GM23338 (cell line): ENCODE data around the gene UNC5B. TPM values are rescaled to one million over a fixed set of nuclear protein-coding genes. Genes with fewer than 3 reads are reported as not detected.

ENCODE experiments used
- ATAC-seq: fragments of 200-7000 bp; cut with Tn5 transposase; 3 replicates; pipeline ENCODE4 v1.9.1; 2020
- DNase-seq: peaks from one replicate; pipeline ENCODE4 v3.0.0-alpha.2; 2015; ENCODE audit warnings: low spot score
- H2AFZ ChIP-seq: fragments of 200-600 bp; sonication (generic); 2 replicates; pipeline ENCODE4 v1.8.0; 2016; ENCODE audit warnings: antibody characterized with exemption, mild to moderate bottlenecking, moderate library complexity
- H3F3A ChIP-seq: fragments of 200-600 bp; sonication (generic); replicated peaks from 2 replicates; pipeline ENCODE4 v1.8.0; 2017; ENCODE audit warnings: antibody characterized with exemption, mixed run types, low read depth
- H3K27ac ChIP-seq: fragments of 200-600 bp; sonication (generic); 2 replicates; pipeline ENCODE4 v1.6.1; 2016; ENCODE audit warnings: low read depth
- H3K27me3 ChIP-seq: fragments of 200-600 bp; sonication (generic); 2 replicates; pipeline ENCODE4 v1.8.0; 2016; ENCODE audit warnings: mild to moderate bottlenecking, mixed run types, moderate library complexity; ENCODE audit not compliant: insufficient read depth
- H3K36me3 ChIP-seq: fragments of 200-600 bp; sonication (generic); 2 replicates; pipeline ENCODE4 v1.8.0; 2016; ENCODE audit warnings: mild to moderate bottlenecking; ENCODE audit not compliant: insufficient read depth
- H3K4me1 ChIP-seq: fragments of 200-600 bp; sonication (generic); 2 replicates; pipeline ENCODE4 v1.8.0; 2016; ENCODE audit warnings: mild to moderate bottlenecking, moderate library complexity; ENCODE audit not compliant: insufficient read depth
- H3K4me2 ChIP-seq: fragments of 200-600 bp; sonication (generic); 2 replicates; pipeline ENCODE4 v1.7.1; 2017; ENCODE audit warnings: mixed run types
- H3K4me3 ChIP-seq: fragments of 200-600 bp; sonication (generic); 2 replicates; pipeline ENCODE4 v1.6.1; 2016; ENCODE audit warnings: mixed run types
- H3K79me2 ChIP-seq: fragments of 200-600 bp; sonication (generic); replicated peaks from 2 replicates; pipeline ENCODE4 v1.8.0; 2017; ENCODE audit warnings: mild to moderate bottlenecking; ENCODE audit not compliant: insufficient read depth
- H3K9me2 ChIP-seq: fragments of 200-600 bp; sonication (generic); 2 replicates; pipeline ENCODE4 v1.8.0; 2017; ENCODE audit not compliant: insufficient read depth
- H4K20me1 ChIP-seq: fragments of 200-600 bp; sonication (generic); replicated peaks from 2 replicates; pipeline ENCODE4 v1.8.0; 2017; ENCODE audit warnings: mild to moderate bottlenecking; ENCODE audit not compliant: insufficient read depth
- H3K27ac Mint-ChIP-seq: 2 replicates; pipeline ENCODE4 v1.8.0; 2020; ENCODE audit warnings: inconsistent platforms, mild to moderate bottlenecking, moderate library complexity, mixed read lengths
- H3K27me3 Mint-ChIP-seq: 3 replicates; pipeline ENCODE4 v1.8.0; 2022; ENCODE audit warnings: low read depth, mild to moderate bottlenecking, moderate library complexity, mixed read lengths, inconsistent platforms; ENCODE audit not compliant: insufficient read depth, poor library complexity
- H3K36me3 Mint-ChIP-seq: 3 replicates; pipeline ENCODE4 v1.8.0; 2021; ENCODE audit warnings: low read depth, mild to moderate bottlenecking, inconsistent platforms, moderate library complexity, mixed read lengths
- H3K4me1 Mint-ChIP-seq: 3 replicates; pipeline ENCODE4 v1.8.0; 2020; ENCODE audit warnings: mild to moderate bottlenecking, inconsistent platforms, mixed read lengths
- H3K4me3 Mint-ChIP-seq: 3 replicates; pipeline ENCODE4 v1.8.0; 2021; ENCODE audit warnings: moderate library complexity, mild to moderate bottlenecking, inconsistent platforms, mixed read lengths
- H3K9me3 Mint-ChIP-seq: 3 replicates; pipeline ENCODE4 v1.8.0; 2020; ENCODE audit warnings: moderate library complexity, mild to moderate bottlenecking, inconsistent platforms, mixed read lengths
- EZH2phosphoT487 ChIP-seq: fragments of 200-600 bp; sonication (generic); IDR thresholded peaks from one replicate; pipeline ENCODE4 v1.8.1; 2018; ENCODE audit warnings: antibody characterized with exemption; ENCODE audit not compliant: unreplicated experiment
- POLR2AphosphoS5 ChIP-seq: IDR thresholded peaks from 2 replicates; pipeline ENCODE4 v1.6.1; 2016; ENCODE audit warnings: antibody characterized with exemption, low read depth
- ZNF114 ChIP-seq: fragments of 250-450 bp; sonication (Bioruptor Pico); IDR thresholded peaks from 2 replicates; pipeline ENCODE4 v1.5.0; 2020; ENCODE audit warnings: mild to moderate bottlenecking, moderate library complexity
- ZNF331 ChIP-seq: fragments of 250-450 bp; sonication (Bioruptor Pico); IDR thresholded peaks from 2 replicates; pipeline ENCODE4 v1.5.0; 2020; ENCODE audit warnings: low read depth, mild to moderate bottlenecking, moderate library complexity
- polyA plus RNA-seq: library from polyadenylated mRNA; unstranded; fragments of >200 nt; fragmentation: Nextera tagmentation; extraction: Ambion mirVana; gene quantifications from 2 replicates; pipeline ENCODE4 v1.2.1, GENCODE V29; 2016
- total RNA-seq: library from RNA; depleted of rRNA; stranded (reverse); fragments of >200 nt; shearing (Covaris generic); gene quantifications from 2 replicates; pipeline ENCODE4 v1.2.3, GENCODE V29; 2014
- TF ChIP-seq, protein P1 (sequence below): fragments of 250-450 bp; sonication (Bioruptor Pico); IDR thresholded peaks from 2 replicates; pipeline ENCODE4 v1.5.0; 2020; ENCODE audit warnings: mild to moderate bottlenecking, moderate library complexity

UNC5B gene
- total and polyA plus RNA-seq, 2 experiments from 2014 or later = 8.0 to 31.2 TPM

DNA sequence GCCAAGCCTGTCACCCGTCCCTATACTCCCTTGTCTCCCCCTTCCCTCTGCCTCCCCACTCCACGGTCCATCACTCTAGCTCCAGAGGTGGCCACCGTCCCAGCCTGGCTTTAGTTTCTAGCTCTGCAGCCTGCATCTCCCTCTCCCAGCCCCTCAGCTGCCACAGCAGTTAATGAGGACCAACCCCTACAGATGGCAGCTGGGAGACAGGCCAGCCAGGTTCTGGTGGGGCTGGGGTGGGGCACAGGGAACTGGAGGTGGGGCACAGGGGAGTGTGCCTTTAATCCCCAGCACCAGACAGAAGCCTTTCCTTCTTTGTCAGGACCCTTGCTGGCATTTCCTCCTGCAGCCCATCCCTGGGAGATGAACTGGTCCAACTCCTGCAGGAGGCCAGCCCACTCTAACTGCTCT lies 21.1 kb downstream of the UNC5B start:
- Mint-ChIP-seq H3K4me1 (peaks cover 57% of the 10 kb centered on the region), H3K27me3 (peaks cover 12% of the 10 kb centered on the region), H3K36me3 (no peaks in the 10 kb centered on the region), H3K4me3 (no peak overlapping the region), H3K9me3 (no peaks in the 10 kb centered on the region), H3K27ac (no peak overlapping the region)
- Histone ChIP-seq H3K36me3 (no peaks in the 10 kb centered on the region), H3K9me2 (no peaks in the 10 kb centered on the region), H3K4me1 (peaks cover 13% of the 10 kb centered on the region), H3K4me2 (no peak overlapping the region), H3K27me3 (no peaks in the 10 kb centered on the region), H3K79me2 (peaks cover 25% of the 10 kb centered on the region), H4K20me1 (peaks cover 14% of the 10 kb centered on the region; the same call in 1 of the 2 replicates), H3F3A (no peaks in the 10 kb centered on the region), H2AFZ (no peak overlapping the region), H3K27ac (no peak overlapping the region), H3K4me3 (no peak overlapping the region)
- TF ChIP-seq ZNF114 (CRISPR knock-in tag) = no peak
- no peak for TF ChIP-seq POLR2AphosphoS5
- TF ChIP-seq EZH2phosphoT487 = no peak
- TF ChIP-seq ZNF331 (CRISPR knock-in tag) = no peak
- TF ChIP-seq, protein P1, sequence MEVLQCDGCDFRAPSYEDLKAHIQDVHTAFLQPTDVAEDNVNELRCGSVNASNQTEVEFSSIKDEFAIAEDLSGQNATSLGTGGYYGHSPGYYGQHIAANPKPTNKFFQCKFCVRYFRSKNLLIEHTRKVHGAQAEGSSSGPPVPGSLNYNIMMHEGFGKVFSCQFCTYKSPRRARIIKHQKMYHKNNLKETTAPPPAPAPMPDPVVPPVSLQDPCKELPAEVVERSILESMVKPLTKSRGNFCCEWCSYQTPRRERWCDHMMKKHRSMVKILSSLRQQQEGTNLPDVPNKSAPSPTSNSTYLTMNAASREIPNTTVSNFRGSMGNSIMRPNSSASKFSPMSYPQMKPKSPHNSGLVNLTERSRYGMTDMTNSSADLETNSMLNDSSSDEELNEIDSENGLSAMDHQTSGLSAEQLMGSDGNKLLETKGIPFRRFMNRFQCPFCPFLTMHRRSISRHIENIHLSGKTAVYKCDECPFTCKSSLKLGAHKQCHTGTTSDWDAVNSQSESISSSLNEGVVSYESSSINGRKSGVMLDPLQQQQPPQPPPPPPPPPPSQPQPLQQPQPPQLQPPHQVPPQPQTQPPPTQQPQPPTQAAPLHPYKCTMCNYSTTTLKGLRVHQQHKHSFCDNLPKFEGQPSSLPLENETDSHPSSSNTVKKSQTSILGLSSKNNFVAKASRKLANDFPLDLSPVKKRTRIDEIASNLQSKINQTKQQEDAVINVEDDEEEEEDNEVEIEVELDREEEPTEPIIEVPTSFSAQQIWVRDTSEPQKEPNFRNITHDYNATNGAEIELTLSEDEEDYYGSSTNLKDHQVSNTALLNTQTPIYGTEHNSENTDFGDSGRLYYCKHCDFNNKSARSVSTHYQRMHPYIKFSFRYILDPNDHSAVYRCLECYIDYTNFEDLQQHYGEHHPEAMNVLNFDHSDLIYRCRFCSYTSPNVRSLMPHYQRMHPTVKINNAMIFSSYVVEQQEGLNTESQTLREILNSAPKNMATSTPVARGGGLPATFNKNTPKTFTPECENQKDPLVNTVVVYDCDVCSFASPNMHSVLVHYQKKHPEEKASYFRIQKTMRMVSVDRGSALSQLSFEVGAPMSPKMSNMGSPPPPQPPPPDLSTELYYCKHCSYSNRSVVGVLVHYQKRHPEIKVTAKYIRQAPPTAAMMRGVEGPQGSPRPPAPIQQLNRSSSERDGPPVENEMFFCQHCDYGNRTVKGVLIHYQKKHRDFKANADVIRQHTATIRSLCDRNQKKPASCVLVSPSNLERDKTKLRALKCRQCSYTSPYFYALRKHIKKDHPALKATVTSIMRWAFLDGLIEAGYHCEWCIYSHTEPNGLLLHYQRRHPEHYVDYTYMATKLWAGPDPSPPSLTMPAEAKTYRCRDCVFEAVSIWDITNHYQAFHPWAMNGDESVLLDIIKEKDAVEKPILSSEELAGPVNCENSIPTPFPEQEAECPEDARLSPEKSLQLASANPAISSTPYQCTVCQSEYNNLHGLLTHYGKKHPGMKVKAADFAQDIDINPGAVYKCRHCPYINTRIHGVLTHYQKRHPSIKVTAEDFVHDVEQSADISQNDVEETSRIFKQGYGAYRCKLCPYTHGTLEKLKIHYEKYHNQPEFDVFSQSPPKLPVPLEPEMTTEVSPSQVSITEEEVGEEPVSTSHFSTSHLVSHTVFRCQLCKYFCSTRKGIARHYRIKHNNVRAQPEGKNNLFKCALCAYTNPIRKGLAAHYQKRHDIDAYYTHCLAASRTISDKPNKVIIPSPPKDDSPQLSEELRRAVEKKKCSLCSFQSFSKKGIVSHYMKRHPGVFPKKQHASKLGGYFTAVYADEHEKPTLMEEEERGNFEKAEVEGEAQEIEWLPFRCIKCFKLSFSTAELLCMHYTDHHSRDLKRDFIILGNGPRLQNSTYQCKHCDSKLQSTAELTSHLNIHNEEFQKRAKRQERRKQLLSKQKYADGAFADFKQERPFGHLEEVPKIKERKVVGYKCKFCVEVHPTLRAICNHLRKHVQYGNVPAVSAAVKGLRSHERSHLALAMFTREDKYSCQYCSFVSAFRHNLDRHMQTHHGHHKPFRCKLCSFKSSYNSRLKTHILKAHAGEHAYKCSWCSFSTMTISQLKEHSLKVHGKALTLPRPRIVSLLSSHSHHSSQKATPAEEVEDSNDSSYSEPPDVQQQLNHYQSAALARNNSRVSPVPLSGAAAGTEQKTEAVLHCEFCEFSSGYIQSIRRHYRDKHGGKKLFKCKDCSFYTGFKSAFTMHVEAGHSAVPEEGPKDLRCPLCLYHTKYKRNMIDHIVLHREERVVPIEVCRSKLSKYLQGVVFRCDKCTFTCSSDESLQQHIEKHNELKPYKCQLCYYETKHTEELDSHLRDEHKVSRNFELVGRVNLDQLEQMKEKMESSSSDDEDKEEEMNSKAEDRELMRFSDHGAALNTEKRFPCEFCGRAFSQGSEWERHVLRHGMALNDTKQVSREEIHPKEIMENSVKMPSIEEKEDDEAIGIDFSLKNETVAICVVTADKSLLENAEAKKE (CRISPR knock-in tag) = no peak
- no peak for DNase-seq
- no peak for ATAC-seq
